ENCODE measurements around the gene MEPCE. TPM values are rescaled to one million over a fixed set of nuclear protein-coding genes. Genes with fewer than 3 reads are reported as not detected.

MEPCE gene
- total and polyA plus RNA-seq, 10 donors, result 31.4 to 82.2 (median 59.0) TPM

DNA sequence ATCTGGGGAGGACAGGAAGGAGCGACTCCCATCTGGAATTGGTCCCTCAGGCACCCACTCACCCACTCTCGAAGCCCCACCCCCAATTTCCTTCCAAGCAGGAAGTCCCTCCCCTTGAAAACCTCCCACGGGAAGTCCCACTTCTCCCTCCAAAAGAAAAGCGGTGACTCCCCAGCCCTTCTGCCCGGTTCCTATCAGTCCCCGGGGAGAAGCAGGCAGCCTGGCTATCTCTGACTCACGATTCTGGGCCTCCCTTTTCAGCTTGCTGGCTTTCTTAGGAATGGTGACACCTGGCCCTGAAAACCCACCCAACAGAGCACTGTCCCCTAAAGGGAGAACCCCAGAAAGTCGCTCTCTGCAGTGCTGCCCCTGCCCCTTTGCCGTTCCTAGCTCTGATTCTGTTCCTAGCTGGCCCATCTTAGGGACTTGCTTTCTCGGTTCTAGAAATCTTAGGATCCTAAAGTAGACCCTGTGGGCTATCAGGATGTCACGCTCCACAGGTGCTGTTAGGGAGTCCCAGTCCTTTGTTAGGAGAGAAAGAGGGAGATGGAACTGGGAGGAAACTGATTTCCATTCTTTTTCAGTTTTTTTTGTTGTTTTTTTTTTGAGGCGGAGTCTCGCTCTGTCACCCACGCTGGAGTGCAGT, 43.3 kb downstream of the MEPCE start:
- Histone ChIP-seq H3K4me3 (peak overlapping the region in 1 of 8 donors; percentile 38), H3K27ac (peak overlapping the region; percentile 44 to 98 (median 74)), H3K27me3 (replicated peaks in 1 of 7) (no peaks in the 10 kb centered on the region), H3K4me1 (peaks cover 49 to 100% (median 73%) of the 10 kb centered on the region in 6 donors), H3K9me3 (no peaks in the 10 kb centered on the region), H3K36me3 (peaks cover 0 to 95% (median 49%) of the 10 kb centered on the region in 6 donors)
- intact Hi-C loops (cut with DNase I; ENCODE audit: low total_unique reads), result loop anchor here (10.0 kb wide), 1 partner anchor 232 kb away; the partner anchor contains the start of gene POP7
- TF ChIP-seq POLR2AphosphoS5 (IDR thresholded peaks at IDR 0.05) (peak in 2 of 3 donors; percentile 36), POLR2A (IDR thresholded peaks at IDR 0.05) (no peak)
- WGBS, 5 donors, result 28 to 45% (median 38%) methylated on average over 13 to 14 of the region's 14 CpGs
- DNase-seq, result no peak

DNA sequence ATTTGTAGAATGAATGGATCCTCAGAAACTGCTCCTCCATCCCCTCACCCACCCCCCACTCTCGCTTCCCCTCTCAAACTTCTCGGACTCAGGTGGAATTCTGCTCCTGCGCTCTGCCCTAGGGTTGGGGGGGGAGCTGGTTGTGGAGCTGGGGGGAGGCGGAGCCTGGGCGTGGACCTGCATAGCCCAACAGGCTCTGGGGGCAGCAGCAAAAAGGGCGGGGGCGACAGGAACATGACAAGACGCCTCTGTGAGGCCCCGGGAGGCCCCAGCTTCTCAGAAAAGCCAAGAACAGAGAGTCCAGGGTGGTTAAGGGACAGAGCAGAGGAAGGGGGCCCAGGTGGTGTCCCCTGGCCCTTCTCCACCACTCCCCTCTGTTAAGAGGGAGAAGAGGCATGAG, 45.9 kb downstream of the MEPCE start:
- H3K4me3 ChIP-seq, result peak overlapping the region in 5 of 8 donors; percentile 90 to 99 (median 97)
- H3K27me3 ChIP-seq (replicated peaks in 1 of 7), result no peaks in the 10 kb centered on the region
- peak overlapping the region in 7 of 8 donors; percentile 17 to 99 (median 96) for H3K27ac ChIP-seq
- peaks cover 49 to 90% (median 70%) of the 10 kb centered on the region in 6 donors for H3K4me1 ChIP-seq
- 38 to 50% (median 39%) methylated on average over 8 to 9 of the region's 9 CpGs for WGBS, 5 donors
- intact Hi-C loops (cut with DNase I; ENCODE audit: low total_unique reads), result loop anchor here (10.0 kb wide), 1 partner anchor 229 kb away; the partner anchor contains the start of gene POP7
- TF ChIP-seq, protein P1, sequence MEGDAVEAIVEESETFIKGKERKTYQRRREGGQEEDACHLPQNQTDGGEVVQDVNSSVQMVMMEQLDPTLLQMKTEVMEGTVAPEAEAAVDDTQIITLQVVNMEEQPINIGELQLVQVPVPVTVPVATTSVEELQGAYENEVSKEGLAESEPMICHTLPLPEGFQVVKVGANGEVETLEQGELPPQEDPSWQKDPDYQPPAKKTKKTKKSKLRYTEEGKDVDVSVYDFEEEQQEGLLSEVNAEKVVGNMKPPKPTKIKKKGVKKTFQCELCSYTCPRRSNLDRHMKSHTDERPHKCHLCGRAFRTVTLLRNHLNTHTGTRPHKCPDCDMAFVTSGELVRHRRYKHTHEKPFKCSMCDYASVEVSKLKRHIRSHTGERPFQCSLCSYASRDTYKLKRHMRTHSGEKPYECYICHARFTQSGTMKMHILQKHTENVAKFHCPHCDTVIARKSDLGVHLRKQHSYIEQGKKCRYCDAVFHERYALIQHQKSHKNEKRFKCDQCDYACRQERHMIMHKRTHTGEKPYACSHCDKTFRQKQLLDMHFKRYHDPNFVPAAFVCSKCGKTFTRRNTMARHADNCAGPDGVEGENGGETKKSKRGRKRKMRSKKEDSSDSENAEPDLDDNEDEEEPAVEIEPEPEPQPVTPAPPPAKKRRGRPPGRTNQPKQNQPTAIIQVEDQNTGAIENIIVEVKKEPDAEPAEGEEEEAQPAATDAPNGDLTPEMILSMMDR (IDR thresholded peaks at IDR 0.05 in 8 of 11, conservative IDR thresholded peaks at IDR 0.05 in 3 of 11), result no peak
- TF ChIP-seq POLR2AphosphoS5 (IDR thresholded peaks at IDR 0.05) (no peak), POLR2A (IDR thresholded peaks at IDR 0.05) (no peak)
- no peaks in the 10 kb centered on the region for H3K9me3 ChIP-seq
- peaks cover 0 to 71% (median 36%) of the 10 kb centered on the region in 6 donors for H3K36me3 ChIP-seq
- peak; percentile 75 for DNase-seq

DNA sequence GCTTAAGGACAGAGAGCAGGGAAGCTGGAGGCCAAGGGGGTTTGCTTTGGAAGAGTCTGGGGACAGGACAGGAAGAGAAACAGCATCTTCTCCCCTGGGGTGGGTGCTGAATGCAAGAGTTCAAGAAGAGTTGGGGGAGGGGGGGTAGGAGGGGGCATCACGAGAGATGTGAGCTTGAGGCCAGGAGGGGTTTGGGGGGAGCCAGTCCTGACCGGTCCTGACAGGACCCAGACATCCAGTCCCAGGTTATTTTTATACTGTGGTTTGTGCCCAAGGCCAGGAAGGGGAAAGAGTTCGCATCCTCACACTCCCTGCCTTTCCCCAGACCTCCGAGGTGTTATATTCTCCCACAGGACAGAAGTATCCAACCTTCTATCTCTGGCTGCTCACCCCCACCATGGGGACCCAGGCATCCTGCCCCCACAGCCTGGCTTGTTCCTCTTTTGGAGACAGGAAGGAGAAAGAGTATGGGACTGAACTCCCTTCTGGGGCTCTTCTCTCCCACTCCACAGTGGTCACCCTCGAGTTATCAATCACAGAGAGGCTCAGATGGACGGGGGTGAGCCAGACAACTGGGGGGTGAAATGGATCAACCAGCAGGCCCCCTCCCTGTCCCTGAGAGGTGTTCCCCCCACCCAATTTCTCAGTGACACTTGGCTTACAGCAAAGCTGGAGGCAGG, 46.6 kb downstream of the MEPCE start:
- 4 to 9% (median 7%) methylated on average over 6 of the region's 6 CpGs for WGBS, 5 donors
- DNase-seq, result peak; percentile 76
- Histone ChIP-seq H3K27ac (peak overlapping the region; percentile 24 to 99 (median 96)), H3K4me1 (peaks cover 49 to 85% (median 70%) of the 10 kb centered on the region in 6 donors), H3K27me3 (replicated peaks in 1 of 7) (no peaks in the 10 kb centered on the region), H3K36me3 (peaks cover 0 to 64% (median 30%) of the 10 kb centered on the region in 6 donors), H3K4me3 (peak overlapping the region; percentile 10 to 99 (median 96)), H3K9me3 (no peaks in the 10 kb centered on the region)
- intact Hi-C loops (cut with DNase I; ENCODE audit: low total_unique reads), result loop anchor here (10.0 kb wide), 1 partner anchor 229 kb away; the partner anchor contains the start of gene POP7
- TF ChIP-seq, protein P1 (IDR thresholded peaks at IDR 0.05 in 8 of 11, conservative IDR thresholded peaks at IDR 0.05 in 3 of 11), result no peak
- TF ChIP-seq POLR2AphosphoS5 (IDR thresholded peaks at IDR 0.05) (no peak), POLR2A (IDR thresholded peaks at IDR 0.05) (no peak)

DNA sequence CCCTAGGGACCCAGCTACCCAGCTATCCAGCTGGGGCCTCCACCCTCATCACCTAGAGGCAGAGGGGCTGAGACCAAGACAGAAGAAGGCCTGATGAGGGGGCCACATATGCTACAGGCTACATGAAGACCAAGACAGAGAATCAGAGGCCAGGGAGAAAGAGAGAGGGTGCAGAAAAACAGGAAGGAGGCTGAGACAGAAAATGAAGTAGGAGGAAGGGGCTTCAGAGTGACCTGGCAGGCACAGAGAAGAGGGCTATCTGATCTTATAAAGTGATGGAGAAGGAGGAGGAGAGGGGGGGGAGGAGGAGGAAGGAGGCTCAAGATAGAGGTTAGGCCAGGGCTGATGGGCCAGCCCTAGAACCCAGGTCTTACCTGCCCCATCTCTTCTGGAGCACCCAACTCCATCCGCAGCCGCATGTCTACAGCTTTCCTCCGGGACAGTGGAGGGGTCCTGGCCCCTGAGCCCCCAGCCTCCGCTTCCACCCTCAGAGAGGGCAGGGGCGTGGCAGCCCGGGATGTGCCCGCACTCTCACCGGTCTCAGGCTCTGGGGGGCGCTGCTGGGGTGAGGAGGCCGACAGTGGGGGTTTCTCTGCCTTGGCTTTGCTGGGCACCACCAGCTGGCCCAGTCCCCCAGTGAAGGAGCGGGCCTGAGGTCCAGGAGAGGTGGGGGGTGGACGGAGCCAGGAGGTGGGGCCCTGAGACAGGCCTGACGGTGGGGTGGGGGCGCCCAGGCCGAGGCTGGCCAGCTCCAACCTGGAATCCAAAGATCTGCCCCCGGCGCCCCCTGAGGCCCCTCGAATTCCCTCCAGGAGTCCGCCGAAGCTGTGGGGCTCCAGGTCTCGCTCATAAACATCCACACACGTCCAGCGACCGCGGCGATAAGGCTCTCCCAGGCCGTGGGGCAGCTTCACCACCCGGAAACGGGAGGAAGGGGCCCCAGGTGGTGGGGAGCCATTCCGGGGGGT, 47.6 kb downstream of the MEPCE start:
- H3K4me1 ChIP-seq, result peaks cover 49 to 80% (median 67%) of the 10 kb centered on the region in 6 donors
- intact Hi-C loops (cut with DNase I; ENCODE audit: low total_unique reads), result loop anchor here (10.0 kb wide), 1 partner anchor 228 kb away; the partner anchor contains the start of gene POP7
- peak overlapping the region; percentile 90 to 99 (median 96) for H3K4me3 ChIP-seq
- H3K9me3 ChIP-seq, result no peaks in the 10 kb centered on the region
- peak overlapping the region; percentile 58 to 99 (median 97) for H3K27ac ChIP-seq
- H3K27me3 ChIP-seq (replicated peaks in 1 of 7), result no peaks in the 10 kb centered on the region
- TF ChIP-seq, protein P1 (IDR thresholded peaks at IDR 0.05 in 8 of 11, conservative IDR thresholded peaks at IDR 0.05 in 3 of 11), result peak in 5 of 11 experiments; percentile 11 to 49 (median 34)
- TF ChIP-seq POLR2AphosphoS5 (IDR thresholded peaks at IDR 0.05) (peak in 2 of 3 donors; percentile 4 to 69), POLR2A (IDR thresholded peaks at IDR 0.05) (no peak)
- WGBS, 5 donors, result 5 to 21% (median 6%) methylated on average over 3 to 30 of the region's 30 CpGs
- DNase-seq, result peak; percentile 88
- H3K36me3 ChIP-seq, result peaks cover 0 to 54% (median 25%) of the 10 kb centered on the region in 6 donors

Measured in spleen (tissue), 11 donors.